ENCODE data around the gene TMEM63C.
"Not testable (repeated sequence)": the region's sequence is repeated elsewhere in the genome, so short reads cannot be mapped to it uniquely, and the experiment has no call there.

The TMEM63C gene

GRCh38 chr14:77157740-77158139 is 23.9 kb upstream of the TMEM63C start:
- peak; percentile 17 for DNase-seq (ENCODE audit: low spot score)

DNA sequence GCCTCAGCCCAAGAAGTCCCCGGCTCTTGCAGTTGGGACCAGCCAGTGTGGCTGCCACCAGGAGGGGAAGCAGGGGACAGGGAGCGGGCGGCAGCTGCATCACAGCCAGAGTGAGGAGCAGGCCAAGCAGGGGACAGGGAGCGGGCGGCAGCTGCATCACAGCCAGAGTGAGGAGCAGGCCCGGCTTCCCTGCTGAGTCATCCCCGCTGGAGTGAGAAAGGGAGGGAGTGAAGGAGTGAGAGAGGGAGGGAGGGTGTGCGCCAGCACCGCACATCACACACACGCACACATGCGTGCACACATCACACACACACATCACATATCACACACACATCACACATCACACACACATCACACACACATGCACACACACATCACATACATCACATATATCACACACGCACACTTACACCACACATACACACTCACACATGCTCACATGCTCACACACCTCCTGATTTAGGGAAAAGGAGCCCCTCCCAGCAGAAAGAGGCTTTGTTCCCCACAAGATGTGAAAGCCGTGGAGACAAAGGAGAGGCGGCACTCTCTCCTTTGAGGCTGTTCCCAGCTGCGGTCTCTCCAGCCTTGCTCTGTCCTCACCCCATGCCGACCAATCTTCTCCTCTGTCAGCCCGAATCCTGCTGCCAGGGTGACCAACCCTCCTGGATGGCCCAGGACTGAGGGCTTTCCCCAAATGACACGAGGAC is 23.3 kb upstream of the TMEM63C start:
- peak; percentile 91 for DNase-seq (ENCODE audit: low spot score)

DNA sequence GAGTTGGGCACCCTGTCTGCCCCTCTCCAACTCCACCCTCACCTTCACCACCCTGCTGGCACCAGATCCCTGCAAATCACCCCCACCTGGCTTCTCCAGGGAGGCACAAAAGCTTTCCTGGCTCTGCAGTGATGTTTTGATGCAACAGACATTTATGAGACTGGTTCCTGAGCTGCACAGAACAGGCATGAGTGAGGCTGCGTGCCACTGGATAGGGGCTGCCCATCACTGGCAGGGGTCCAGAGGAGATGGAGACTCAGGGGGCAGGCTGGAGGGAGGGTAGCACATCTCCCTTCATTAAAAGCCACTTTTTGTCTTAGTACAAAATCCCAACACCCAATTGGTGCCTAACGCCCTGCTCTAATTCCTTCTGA is 22.7 kb upstream of the TMEM63C start:
- no peak for DNase-seq (ENCODE audit: low spot score)

DNA sequence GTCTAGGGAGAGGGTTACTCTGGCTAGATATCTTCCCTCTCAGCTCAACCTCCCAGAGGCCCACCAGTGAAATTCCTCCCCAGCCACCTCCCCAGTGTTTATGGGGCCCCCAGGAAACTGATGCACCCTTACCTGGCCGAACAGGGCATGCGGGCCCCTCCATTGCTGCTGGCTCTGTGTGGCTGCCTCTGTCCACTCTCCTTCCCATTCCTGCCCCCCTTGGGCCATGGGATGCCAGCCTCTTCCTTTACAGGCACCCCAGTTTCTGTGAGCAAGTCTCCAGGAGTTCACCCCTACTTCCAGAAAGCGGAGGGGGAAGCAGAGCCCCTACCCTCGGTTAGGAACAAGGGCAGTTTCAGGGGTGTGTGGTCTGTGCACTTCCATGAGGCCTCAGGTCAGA is 20.6 kb upstream of the TMEM63C start:
- peak; percentile 5 for DNase-seq (ENCODE audit: low spot score)

- DNase-seq (ENCODE audit: low spot score) = no peak
Measured at GRCh38 chr14:77170045-77170444, 11.6 kb upstream of the TMEM63C start.

DNA sequence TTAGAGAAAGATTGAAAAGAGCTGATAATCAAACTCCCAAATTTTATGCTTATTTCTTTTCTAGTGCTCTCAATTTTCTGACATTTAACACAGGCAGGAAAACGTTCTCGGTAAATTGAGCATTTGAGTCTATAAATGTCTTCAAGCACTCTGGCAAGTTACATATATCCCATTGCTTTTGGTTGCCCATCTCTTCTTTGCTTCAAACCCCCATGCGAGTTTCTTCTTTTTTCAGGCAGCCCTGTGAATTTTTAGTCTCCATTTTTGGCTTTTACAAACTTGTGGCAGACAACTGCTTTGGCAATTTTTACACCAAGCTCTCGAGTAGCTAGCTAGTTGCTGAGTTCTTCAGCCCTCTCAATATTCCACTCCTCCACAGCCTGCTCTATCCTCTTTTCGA is 8.7 kb upstream of the TMEM63C start:
- DNase-seq (ENCODE audit: low spot score) = no peak

- DNase-seq (ENCODE audit: low spot score) = not testable (repeated sequence)
Measured at GRCh38 chr14:77173911-77174617, 7.5 kb upstream of the TMEM63C start.

DNA sequence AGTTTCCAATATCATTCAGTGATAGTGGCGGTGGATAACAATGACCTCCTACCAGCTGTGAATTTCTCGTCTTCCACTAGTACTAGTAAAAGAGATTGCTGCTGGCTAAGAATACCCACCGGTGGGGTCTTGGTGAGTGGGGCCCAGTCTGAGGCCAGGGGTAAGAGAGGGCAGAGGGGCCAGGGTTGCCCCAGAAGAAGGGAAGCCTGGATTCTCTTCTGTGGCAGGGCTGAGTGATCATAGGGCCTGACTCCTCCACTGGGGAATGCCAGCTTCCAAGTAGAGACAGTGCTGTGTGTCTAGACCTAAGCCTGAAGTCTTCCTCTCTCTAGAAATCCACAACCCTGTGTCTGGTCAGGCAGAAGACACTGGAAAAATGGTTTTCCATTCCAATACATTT is 5.8 kb upstream of the TMEM63C start:
- DNase-seq (ENCODE audit: low spot score) = peak; percentile 4

- DNase-seq (ENCODE audit: low spot score) = peak; percentile 1
Measured at GRCh38 chr14:77177702-77178101, 3.9 kb upstream of the TMEM63C start.

DNA sequence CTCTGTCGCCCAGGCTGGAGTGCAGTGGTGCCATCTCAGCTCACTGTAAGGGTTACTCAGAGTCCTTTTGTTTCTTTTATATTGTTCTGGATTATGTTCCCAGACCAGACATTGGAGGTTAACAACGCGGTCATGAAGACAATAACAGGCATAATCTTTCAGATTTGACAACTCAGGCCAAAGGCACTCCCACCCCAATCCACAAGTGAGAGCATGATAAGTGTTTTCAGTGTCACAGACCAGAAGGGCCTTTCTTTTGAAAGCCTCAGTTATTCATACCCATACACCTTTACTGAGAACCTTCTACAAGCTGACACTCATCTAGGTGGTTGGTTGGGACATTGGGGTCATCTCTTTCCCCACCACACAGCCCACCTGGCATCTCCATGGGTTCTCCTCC is 2.9 kb upstream of the TMEM63C start:
- DNase-seq (ENCODE audit: low spot score) = peak; percentile 1

- DNase-seq (ENCODE audit: low spot score) = peak; percentile 4
Measured at GRCh38 chr14:77180726-77181602, 634 bp upstream of the TMEM63C start.

GRCh38 chr14:77183896-77184295 is 2.3 kb downstream of the TMEM63C start:
- peak; percentile 5 for DNase-seq (ENCODE audit: low spot score)

DNA sequence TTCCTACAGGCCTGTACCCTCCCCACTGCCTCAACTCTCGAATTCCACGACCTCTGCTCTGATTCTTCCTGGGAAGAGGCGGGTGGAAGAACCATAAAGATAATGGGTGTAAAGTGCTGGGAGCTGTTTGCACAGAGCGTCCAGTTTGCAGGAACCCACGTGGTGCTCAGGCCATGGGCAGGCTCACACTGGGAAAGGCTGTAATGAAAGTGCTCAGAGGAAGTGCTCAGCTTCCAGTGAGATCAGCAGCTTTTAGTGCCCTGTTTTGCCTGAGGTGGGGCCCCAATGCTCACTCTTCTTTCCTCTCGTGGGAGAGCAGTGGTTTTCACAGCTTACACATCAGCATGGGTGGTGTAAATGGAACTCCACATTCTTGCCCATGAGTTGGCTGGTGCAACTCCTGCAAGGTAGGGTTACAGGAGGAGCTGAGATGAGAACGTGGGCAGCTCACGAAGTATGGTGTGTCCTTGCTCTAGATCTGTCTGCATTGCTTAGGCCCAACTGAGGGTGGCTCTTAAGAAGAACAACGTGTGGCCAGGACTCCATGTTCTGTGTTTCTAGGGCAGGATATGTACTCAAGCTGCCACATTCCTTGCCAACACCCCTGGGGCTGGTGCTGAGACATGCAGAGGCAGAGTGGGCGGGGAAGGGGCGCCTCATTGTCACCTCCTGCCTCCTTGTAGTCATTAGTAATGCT is 2.9 kb downstream of the TMEM63C start:
- peak; percentile 4 for DNase-seq (ENCODE audit: low spot score)

DNA sequence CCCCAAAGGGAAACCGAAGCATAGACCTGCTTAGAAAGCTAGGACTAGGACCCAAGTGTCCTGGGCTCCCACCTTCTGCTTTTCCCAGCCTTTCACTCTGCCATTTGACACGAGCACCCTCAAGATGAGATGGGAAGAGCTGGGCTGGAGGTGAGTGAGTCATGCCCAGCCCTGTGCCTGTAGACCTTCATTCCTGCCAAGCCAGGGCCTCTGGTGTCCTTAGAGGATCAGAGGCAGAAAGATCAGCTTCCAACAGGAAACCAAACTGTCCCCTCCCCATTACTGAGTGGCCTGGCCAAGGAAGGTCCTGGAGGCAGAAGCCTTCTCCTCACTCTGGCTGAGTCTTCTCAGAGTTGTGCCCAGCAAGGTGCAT is 3.5 kb downstream of the TMEM63C start:
- DNase-seq (ENCODE audit: low spot score) = peak; percentile 3

DNA sequence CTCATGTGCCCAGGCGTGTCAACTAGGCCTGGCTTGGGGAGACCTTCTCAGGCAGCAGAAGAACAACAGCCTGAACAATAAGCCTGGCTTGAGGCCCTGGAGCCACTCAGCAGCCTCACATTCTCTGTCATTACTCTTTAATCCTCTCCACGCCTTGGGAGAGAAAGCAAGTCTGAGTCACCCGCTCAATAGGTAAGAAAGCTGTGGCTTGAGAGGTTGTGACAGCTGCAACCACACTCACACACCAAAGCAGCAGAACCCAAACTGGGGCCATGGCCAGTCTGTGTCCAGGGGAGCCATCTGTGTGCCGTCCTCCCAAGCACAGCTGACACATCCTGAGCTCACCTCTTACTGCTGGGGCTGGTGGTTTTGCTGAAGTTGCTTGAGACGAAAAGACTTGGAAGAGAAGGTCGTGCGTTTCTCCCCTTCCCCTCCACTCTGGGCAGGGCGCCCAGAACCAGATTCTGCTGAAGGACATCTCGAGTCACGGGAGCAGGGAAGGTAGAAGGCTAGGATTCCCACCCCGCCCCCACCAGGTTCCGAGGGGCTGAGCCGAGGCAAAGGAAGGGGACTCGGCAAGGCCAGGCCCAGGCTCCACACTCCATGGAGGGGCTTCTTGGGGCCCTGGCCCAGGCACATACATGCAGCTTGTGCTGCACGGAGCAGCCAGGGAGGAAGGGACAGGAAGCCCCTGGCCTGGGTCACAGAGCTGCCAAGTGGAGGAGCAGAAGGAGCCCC is 5.5 kb downstream of the TMEM63C start:
- DNase-seq (ENCODE audit: low spot score) = peak; percentile 13

DNA sequence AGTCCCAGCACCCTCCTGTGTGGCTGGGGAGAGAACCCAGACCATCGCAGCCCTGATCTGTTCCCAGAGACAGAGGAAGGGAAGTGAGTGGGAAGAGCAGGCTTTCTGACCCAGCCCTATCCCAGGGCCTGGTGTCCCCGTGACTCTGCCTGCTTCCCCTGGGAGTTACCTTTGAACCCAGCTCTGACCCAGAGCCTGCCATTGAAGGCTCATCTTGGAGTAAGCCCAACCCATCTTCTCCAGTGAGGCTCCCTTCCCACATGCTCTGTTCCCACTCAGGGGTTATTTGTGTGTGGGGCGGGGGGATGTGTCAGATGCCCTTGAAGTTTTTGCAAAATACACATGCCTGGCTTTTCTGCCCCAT is 6.0 kb downstream of the TMEM63C start:
- peak; percentile 4 for DNase-seq (ENCODE audit: low spot score)

DNA sequence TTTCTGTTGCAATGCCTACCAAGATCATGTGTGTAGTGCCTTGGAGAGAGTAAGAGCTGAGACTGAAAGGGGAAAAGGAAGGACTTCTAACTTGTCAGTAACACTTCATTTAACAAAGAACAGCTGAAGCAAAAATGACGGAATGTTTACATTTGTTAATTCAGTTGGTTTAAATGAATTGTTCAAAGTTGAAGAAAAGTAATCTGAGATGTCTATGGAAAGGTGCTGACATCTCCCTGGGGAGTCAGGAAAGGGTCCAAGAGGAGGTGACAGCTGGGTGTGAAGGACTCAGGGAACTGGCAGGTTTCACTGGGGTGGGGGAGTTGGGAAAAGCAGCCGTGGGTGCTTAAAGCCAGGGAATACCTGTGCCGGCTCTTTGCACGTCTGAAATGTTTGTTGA is 7.9 kb downstream of the TMEM63C start:
- no peak for DNase-seq (ENCODE audit: low spot score)

DNA sequence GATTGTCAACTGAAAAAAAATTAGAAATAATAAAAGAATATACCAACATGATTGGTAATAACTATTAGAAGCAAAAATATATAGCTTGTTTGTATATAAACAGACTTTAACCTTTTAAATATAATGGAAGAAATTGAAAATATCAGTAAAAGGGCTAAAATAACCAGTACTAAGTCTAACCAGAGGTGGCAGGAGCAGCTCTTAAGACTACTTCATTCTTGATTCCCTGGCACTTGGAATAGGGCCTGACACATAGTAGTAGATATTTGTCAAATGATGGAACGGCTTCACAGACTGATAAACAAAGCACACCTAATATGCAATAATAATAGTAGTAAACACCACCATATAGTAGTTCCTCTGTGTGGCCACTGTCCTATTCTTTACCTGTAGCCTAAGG is 9.4 kb downstream of the TMEM63C start:
- DNase-seq (ENCODE audit: low spot score) = no peak

DNA sequence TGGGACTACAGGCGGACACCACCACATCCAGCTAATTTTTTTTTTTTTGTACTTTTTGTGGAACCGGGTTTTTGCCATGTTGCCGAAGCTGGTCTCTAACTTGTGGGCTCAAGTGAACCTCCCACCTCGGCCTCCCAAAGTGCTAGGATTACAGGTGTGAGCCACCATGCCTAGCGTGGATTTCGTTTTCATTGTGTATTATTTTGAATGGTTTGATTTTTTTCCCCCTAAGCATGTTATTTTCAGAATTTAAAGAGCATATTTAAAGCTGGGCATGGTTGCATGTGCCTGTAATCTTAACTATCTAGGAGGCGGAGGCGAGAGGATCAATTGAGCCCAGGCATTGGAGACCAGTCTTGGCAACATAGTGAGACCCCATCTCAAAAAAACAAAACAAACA is 13.1 kb downstream of the TMEM63C start:
- no peak for DNase-seq (ENCODE audit: low spot score)

- DNase-seq (ENCODE audit: low spot score) = no peak
Measured at GRCh38 chr14:77195766-77196165, 14.2 kb downstream of the TMEM63C start.

GRCh38 chr14:77197988-77198387 is 16.4 kb downstream of the TMEM63C start:
- no peak for DNase-seq (ENCODE audit: low spot score)

GRCh38 chr14:77198561-77198960 is 17.0 kb downstream of the TMEM63C start:
- DNase-seq (ENCODE audit: low spot score) = no peak

All from AG20443 (cell line).